ENCODE data around the gene CABLES2.

The CABLES2 gene

DNA sequence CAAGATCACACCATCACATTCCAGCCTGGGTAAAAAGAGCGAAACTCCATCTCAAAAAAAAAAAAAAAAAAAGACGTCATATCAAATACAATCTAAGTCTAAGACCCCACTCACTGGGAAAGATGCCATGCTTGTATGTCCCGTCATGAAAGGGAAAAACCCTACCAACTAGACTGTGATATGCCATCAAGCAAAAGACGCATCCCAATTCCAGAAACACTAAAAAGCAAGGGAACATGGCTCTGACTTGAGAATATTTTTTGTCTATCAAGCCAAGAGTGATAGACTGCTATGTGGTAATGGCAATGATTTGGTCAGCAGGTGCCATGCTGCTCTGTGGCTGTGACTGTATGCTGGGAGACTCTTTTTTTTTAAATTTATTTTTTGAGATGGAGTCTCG is 63.0 kb downstream of the CABLES2 start:
- DNase-seq, result no peak

DNA sequence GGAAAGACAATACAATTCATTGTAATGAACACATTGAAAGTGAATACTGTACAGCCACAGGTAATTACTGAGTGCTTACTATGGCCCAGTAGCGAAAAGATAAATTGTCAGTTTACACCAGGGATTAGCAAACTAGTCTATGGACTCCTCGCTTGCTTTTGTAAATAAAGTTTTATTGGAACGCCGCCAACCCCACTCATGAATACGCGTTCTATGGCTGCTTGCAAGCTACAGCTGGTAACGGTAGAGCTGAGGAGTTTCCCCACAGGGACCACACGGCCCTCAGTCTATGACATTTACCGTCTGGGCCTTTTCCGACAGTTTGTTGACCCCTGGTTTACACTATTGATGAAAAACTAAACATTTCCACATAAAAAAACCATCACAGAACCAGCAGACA is 64.2 kb downstream of the CABLES2 start:
- no peak for DNase-seq

DNA sequence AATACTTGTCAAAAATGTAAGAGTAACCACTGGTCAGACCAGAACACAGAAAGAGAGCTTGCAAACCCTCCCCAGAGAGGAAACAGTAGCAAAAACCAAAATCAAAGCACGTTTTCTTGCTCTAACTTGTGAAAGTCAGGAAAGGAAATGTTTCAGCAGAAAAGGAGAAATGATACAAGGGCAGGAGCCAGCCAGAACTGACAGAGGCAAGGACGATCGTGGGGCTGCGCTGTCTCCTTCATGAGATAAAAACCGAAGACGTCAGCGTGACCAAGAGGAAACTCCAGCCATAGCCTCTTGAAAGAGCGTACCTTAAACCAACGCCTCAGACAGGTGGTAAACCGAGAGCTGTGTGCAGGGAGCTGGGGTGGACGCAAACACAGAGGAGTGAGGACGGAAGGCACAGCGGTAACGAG is 67.4 kb downstream of the CABLES2 start:
- no peak for DNase-seq
